ENCODE measurements around the gene HOXA10. TPM values are rescaled to one million over a fixed set of nuclear protein-coding genes. Genes with fewer than 3 reads are reported as not detected.

HOXA10 gene
- total and polyA plus RNA-seq, 2 donors (not counting 1 experiment from before 2014, with no cell fraction given) = 0.17 to 1.00 TPM

- H3K4me1 ChIP-seq (ENCODE audit: control insufficient read depth, extremely low read depth, insufficient read depth, low read length) = no peaks in the 10 kb centered on the region
- H3K9ac ChIP-seq (ENCODE audit: insufficient read depth, low read length) = no peak overlapping the region
- H4K20me1 ChIP-seq (ENCODE audit: control insufficient read depth, extremely low read depth, insufficient read depth, low read length) = no peaks in the 10 kb centered on the region
- H3K4me3 ChIP-seq (replicated peaks in 1 of 4; ENCODE audit: control extremely low read depth in 1 of 4, insufficient read depth in 1 of 4, low read depth in 3 of 4, low read length in 4 of 4) = no peak overlapping the region
- no peak overlapping the region for H2AFZ ChIP-seq (ENCODE audit: low read length)
- peaks cover 72% of the 10 kb centered on the region for H3K27me3 ChIP-seq (ENCODE audit: control insufficient read depth, insufficient read depth, low read length)
- no peak for TF ChIP-seq EZH2 (IDR thresholded peaks at IDR 0.05; ENCODE audit: low read length, missing control alignments)
- no peak for TF ChIP-seq CTCF (conservative IDR thresholded peaks at IDR 0.05 in 1 of 2, IDR thresholded peaks at IDR 0.05 in 1 of 2; ENCODE audit: low read depth in 1 of 2, low read length in 2 of 2)
- H3K4me2 ChIP-seq (ENCODE audit: extremely low read depth, insufficient read depth, low read length) = no peak overlapping the region
- DNase-seq (ENCODE audit: low read depth in 2 of 2) = no peak
- no peaks in the 10 kb centered on the region for H3K36me3 ChIP-seq (ENCODE audit: control insufficient read depth, insufficient read depth, low read length)
- no peaks in the 10 kb centered on the region for H3K79me2 ChIP-seq (ENCODE audit: control insufficient read depth, insufficient read depth, low read length)
- no peak overlapping the region for H3K27ac ChIP-seq (ENCODE audit: insufficient read depth, low read length)
- H3K9me3 ChIP-seq (ENCODE audit: control insufficient read depth, insufficient read depth, low read depth, low read length) = no peaks in the 10 kb centered on the region
Observed at GRCh38 chr7:27194686-27195379, 20.7 kb upstream of the HOXA10 start.

- TF ChIP-seq CTCF (conservative IDR thresholded peaks at IDR 0.05 in 1 of 2, IDR thresholded peaks at IDR 0.05 in 1 of 2; ENCODE audit: low read depth in 1 of 2, low read length in 2 of 2) (no peak), EZH2 (IDR thresholded peaks at IDR 0.05; ENCODE audit: low read length, missing control alignments) (peak; percentile 5)
- Histone ChIP-seq H3K4me1 (ENCODE audit: control insufficient read depth, extremely low read depth, insufficient read depth, low read length) (no peaks in the 10 kb centered on the region), H3K27me3 (ENCODE audit: control insufficient read depth, insufficient read depth, low read length) (peaks cover 76% of the 10 kb centered on the region), H3K79me2 (ENCODE audit: control insufficient read depth, insufficient read depth, low read length) (no peaks in the 10 kb centered on the region), H3K9ac (ENCODE audit: insufficient read depth, low read length) (no peak overlapping the region), H3K9me3 (ENCODE audit: control insufficient read depth, insufficient read depth, low read depth, low read length) (no peaks in the 10 kb centered on the region), H4K20me1 (ENCODE audit: control insufficient read depth, extremely low read depth, insufficient read depth, low read length) (no peaks in the 10 kb centered on the region), H3K4me2 (ENCODE audit: extremely low read depth, insufficient read depth, low read length) (no peak overlapping the region), H3K27ac (ENCODE audit: insufficient read depth, low read length) (no peak overlapping the region), H3K36me3 (ENCODE audit: control insufficient read depth, insufficient read depth, low read length) (no peaks in the 10 kb centered on the region), H3K4me3 (replicated peaks in 1 of 4; ENCODE audit: control extremely low read depth in 1 of 4, insufficient read depth in 1 of 4, low read depth in 3 of 4, low read length in 4 of 4) (no peak overlapping the region), H2AFZ (ENCODE audit: low read length) (no peak overlapping the region)
- DNase-seq (ENCODE audit: low read depth in 2 of 2) = no peak
Observed at GRCh38 chr7:27194002-27194352, 19.9 kb upstream of the HOXA10 start.

- no peaks in the 10 kb centered on the region for H3K36me3 ChIP-seq (ENCODE audit: control insufficient read depth, insufficient read depth, low read length)
- no peak overlapping the region for H3K4me3 ChIP-seq (replicated peaks in 1 of 4; ENCODE audit: control extremely low read depth in 1 of 4, insufficient read depth in 1 of 4, low read depth in 3 of 4, low read length in 4 of 4)
- H3K9me3 ChIP-seq (ENCODE audit: control insufficient read depth, insufficient read depth, low read depth, low read length) = no peaks in the 10 kb centered on the region
- H3K27me3 ChIP-seq (ENCODE audit: control insufficient read depth, insufficient read depth, low read length) = peaks cover 72% of the 10 kb centered on the region
- H4K20me1 ChIP-seq (ENCODE audit: control insufficient read depth, extremely low read depth, insufficient read depth, low read length) = no peaks in the 10 kb centered on the region
- H2AFZ ChIP-seq (ENCODE audit: low read length) = no peak overlapping the region
- no peaks in the 10 kb centered on the region for H3K79me2 ChIP-seq (ENCODE audit: control insufficient read depth, insufficient read depth, low read length)
- H3K4me1 ChIP-seq (ENCODE audit: control insufficient read depth, extremely low read depth, insufficient read depth, low read length) = no peaks in the 10 kb centered on the region
- no peak overlapping the region for H3K4me2 ChIP-seq (ENCODE audit: extremely low read depth, insufficient read depth, low read length)
- no peak for TF ChIP-seq CTCF (conservative IDR thresholded peaks at IDR 0.05 in 1 of 2, IDR thresholded peaks at IDR 0.05 in 1 of 2; ENCODE audit: low read depth in 1 of 2, low read length in 2 of 2)
- TF ChIP-seq EZH2 (IDR thresholded peaks at IDR 0.05; ENCODE audit: low read length, missing control alignments) = peak; percentile 91
- no peak for DNase-seq (ENCODE audit: low read depth in 2 of 2)
- H3K27ac ChIP-seq (ENCODE audit: insufficient read depth, low read length) = no peak overlapping the region
- no peak overlapping the region for H3K9ac ChIP-seq (ENCODE audit: insufficient read depth, low read length)
Observed at GRCh38 chr7:27193335-27194001, 19.3 kb upstream of the HOXA10 start.
